Thyroid gland (tissue), 4 donors: Measurements from ENCODE around the gene SCN2B. TPM values are rescaled to one million over a fixed set of nuclear protein-coding genes. Genes with fewer than 3 reads are reported as not detected.
A peak's percentile ranks its signal among the peaks of the same experiment; 100 is the strongest.

Experiments used
- DNase-seq, 2 donors: peaks; one replicate each; pipeline ENCODE4 v3.0.0-alpha.2; 2019
- H3K27ac ChIP-seq, 3 donors: fragments of 200-600 bp; sonication (generic); 1 replicate in 2 of 3; 2 replicates in 1 of 3; pipeline ENCODE4 v1.5.1; 2016 to 2019; ENCODE audit warnings: mild to moderate bottlenecking in 1 of 3, moderate library complexity in 1 of 3
- H3K27me3 ChIP-seq: fragments of 200-600 bp; sonication (generic); one replicate; pipeline ENCODE4 v1.5.1; 2019
- H3K36me3 ChIP-seq, 2 donors: fragments of 200-600 bp; sonication (generic); one replicate each; pipeline ENCODE4 v1.5.1; 2016 to 2019
- H3K4me1 ChIP-seq, 2 donors: fragments of 200-600 bp; sonication (generic); one replicate each; pipeline ENCODE4 v1.5.1; 2017 to 2019
- H3K4me3 ChIP-seq, 3 donors: fragments of 200-600 bp; sonication (generic); replicated peaks in 1 of 3; 1 replicate in 2 of 3; 2 replicates in 1 of 3; pipeline ENCODE4 v1.5.1; 2016; ENCODE audit warnings: mild to moderate bottlenecking in 1 of 3
- H3K9me3 ChIP-seq: fragments of 200-600 bp; sonication (generic); one replicate; pipeline ENCODE4 v1.5.1; 2017
- POLR2A ChIP-seq, 2 donors: fragments of 450-650 bp; IDR thresholded peaks; one replicate each; pipeline ENCODE4 v1.6.1; 2017; ENCODE audit warnings: antibody characterized with exemption in 2 of 2, mild to moderate bottlenecking in 2 of 2, moderate library complexity in 1 of 2
- WGBS, 2 donors: methylation state at CpG; one replicate each; pipeline ENCODE4 v1.1.5; 2017; 5-methylcytosine and 5-hydroxymethylcytosine counted together
- intact Hi-C: fragments of 100-400 bp; cut with DNase I; formaldehyde crosslinking; loops from one replicate; pipeline ENCODE4 v1.15.1; 2023
- total RNA-seq, 4 donors: library from RNA; depleted of rRNA; stranded (reverse); fragments of >200 nt; gene quantifications; one replicate each; pipeline ENCODE4 v1.2.3, GENCODE V29; 2016
- TF ChIP-seq, protein P1 (sequence below), 6 experiments: fragments of 200-600 bp in 3 of 6; fragments of 450-650 bp in 3 of 6; sonication (generic) in 3 of 6; IDR thresholded peaks; one replicate each; pipeline ENCODE4 v1.5.1; 2016 to 2019; ENCODE audit warnings: antibody characterized with exemption in 6 of 6, mild to moderate bottlenecking in 2 of 6, inconsistent platforms in 1 of 6, moderate library complexity in 1 of 6

The SCN2B gene
- total RNA-seq, 4 donors from 2014 or later, result 0.13 to 0.83 (median 0.31) TPM

- Histone ChIP-seq H3K9me3 (no peaks in the 10 kb centered on the region), H3K27ac (peak overlapping the region in 1 of 3 donors; percentile 31), H3K36me3 (no peaks in the 10 kb centered on the region), H3K4me1 (peaks cover 0 to 7% of the 10 kb centered on the region in 2 donors), H3K4me3 (no peak overlapping the region), H3K27me3 (no peaks in the 10 kb centered on the region)
- WGBS, 2 donors, result 76% methylated on average over 11 of the region's 11 CpGs
- intact Hi-C loops, result no loop called here
- no peak for DNase-seq
- TF ChIP-seq, protein P1, sequence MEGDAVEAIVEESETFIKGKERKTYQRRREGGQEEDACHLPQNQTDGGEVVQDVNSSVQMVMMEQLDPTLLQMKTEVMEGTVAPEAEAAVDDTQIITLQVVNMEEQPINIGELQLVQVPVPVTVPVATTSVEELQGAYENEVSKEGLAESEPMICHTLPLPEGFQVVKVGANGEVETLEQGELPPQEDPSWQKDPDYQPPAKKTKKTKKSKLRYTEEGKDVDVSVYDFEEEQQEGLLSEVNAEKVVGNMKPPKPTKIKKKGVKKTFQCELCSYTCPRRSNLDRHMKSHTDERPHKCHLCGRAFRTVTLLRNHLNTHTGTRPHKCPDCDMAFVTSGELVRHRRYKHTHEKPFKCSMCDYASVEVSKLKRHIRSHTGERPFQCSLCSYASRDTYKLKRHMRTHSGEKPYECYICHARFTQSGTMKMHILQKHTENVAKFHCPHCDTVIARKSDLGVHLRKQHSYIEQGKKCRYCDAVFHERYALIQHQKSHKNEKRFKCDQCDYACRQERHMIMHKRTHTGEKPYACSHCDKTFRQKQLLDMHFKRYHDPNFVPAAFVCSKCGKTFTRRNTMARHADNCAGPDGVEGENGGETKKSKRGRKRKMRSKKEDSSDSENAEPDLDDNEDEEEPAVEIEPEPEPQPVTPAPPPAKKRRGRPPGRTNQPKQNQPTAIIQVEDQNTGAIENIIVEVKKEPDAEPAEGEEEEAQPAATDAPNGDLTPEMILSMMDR (IDR thresholded peaks at IDR 0.05), result no peak
- TF ChIP-seq POLR2A (IDR thresholded peaks at IDR 0.05), result no peak
Observed at GRCh38 chr11:118216621-118217481, 40.4 kb upstream of the SCN2B start.

DNA sequence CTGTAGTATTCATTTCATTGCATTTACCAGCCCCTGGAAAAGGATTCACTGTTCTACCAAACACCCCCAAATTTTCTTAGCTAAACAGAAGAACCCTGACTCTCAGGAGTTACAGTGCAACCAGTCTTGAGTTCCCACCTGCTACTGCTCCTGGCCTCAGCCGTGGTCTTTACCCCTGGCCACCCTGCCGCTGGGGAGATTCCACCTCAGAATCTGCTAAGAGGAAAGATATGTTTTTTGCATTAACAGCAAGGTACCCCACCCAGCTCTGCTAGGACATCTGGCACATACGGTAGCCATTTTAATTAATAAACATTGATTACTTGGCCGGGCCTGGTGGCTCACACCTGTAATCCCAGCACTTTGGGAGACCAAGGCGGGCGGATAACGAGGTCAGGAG is 39.3 kb upstream of the SCN2B start:
- DNase-seq, result no peak
- 93 to 97% methylated on average over 7 of the region's 7 CpGs for WGBS, 2 donors
- H3K9me3 ChIP-seq, result no peaks in the 10 kb centered on the region
- peaks cover 0 to 12% of the 10 kb centered on the region in 2 donors for H3K4me1 ChIP-seq
- TF ChIP-seq POLR2A (IDR thresholded peaks at IDR 0.05), result no peak
- TF ChIP-seq, protein P1 (IDR thresholded peaks at IDR 0.05), result no peak
- intact Hi-C loops, result no loop called here
- no peak overlapping the region for H3K4me3 ChIP-seq
- no peak overlapping the region for H3K27ac ChIP-seq
- no peaks in the 10 kb centered on the region for H3K27me3 ChIP-seq
- H3K36me3 ChIP-seq, result no peaks in the 10 kb centered on the region

DNA sequence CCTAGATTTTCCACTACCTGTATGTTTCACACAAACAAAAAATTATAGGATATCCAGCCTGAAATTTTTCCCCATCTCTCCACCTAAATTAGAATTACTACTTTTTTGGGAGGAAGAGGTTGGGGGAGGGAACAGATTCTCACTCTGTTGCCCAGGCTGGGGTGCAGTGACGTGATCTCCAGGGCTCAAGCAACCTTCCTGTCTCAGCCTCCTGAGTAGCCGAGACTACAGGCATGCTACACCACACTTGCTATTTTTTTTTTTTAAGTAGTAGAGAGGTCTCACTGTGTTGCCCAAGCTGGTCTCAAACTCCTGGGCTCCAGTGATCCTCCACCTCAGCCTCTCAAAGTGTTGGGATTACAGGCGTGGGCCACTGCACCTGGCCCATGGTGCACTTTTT is 38.8 kb upstream of the SCN2B start:
- DNase-seq, result no peak
- H3K4me3 ChIP-seq, result no peak overlapping the region
- no peaks in the 10 kb centered on the region for H3K27me3 ChIP-seq
- H3K27ac ChIP-seq, result no peak overlapping the region
- no peak for TF ChIP-seq POLR2A (IDR thresholded peaks at IDR 0.05)
- TF ChIP-seq, protein P1 (IDR thresholded peaks at IDR 0.05), result no peak
- 76 to 79% methylated on average over 3 of the region's 3 CpGs for WGBS, 2 donors
- intact Hi-C loops, result no loop called here
- peaks cover 0 to 14% of the 10 kb centered on the region in 2 donors for H3K4me1 ChIP-seq
- no peaks in the 10 kb centered on the region for H3K36me3 ChIP-seq
- no peaks in the 10 kb centered on the region for H3K9me3 ChIP-seq

DNA sequence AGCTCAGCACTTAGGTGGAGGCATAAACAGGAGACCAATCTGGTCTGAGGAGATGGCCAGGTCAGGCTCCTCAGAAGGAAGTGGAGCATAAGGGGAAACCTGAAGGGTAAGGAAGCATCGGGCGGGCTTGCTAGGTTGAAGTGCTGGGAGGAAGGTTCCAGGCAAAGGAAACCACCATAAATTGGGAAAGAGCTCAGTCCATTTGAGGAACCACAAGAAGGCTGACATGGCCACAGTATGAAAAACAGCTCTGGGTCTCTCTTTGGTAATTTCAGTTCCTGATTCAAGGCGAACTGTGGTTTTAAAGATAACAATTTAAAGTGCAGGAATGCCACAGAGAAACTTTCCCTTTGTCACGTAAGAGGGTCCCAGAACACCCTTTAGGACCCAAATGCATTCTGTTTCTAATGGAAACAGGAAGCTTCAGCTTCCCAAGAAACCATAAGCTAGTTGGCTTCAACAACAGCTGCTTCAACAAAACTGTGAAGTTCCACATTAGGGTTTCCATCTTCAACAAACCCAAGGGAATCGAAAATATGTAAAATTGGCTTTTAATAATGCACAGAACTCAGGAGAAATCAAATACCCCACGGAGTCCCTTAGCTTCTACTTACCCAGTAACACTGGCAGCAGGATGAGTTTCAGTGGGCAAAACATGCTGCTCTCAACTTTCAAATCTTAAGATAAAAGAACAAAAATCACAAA is 37.9 kb upstream of the SCN2B start:
- intact Hi-C loops, result no loop called here
- no peak for DNase-seq
- peaks cover 0 to 14% of the 10 kb centered on the region in 2 donors for H3K4me1 ChIP-seq
- H3K36me3 ChIP-seq, result no peaks in the 10 kb centered on the region
- no peaks in the 10 kb centered on the region for H3K27me3 ChIP-seq
- TF ChIP-seq POLR2A (IDR thresholded peaks at IDR 0.05), result no peak
- TF ChIP-seq, protein P1 (IDR thresholded peaks at IDR 0.05), result no peak
- WGBS, 2 donors, result 62 to 79% methylated on average over 6 of the region's 6 CpGs
- H3K9me3 ChIP-seq, result no peaks in the 10 kb centered on the region
- no peak overlapping the region for H3K27ac ChIP-seq
- H3K4me3 ChIP-seq, result no peak overlapping the region

GRCh38 chr11:118213781-118214180 is 37.3 kb upstream of the SCN2B start:
- H3K27ac ChIP-seq, result no peak overlapping the region
- H3K4me1 ChIP-seq, result peaks cover 0 to 14% of the 10 kb centered on the region in 2 donors
- intact Hi-C loops, result no loop called here
- no peaks in the 10 kb centered on the region for H3K27me3 ChIP-seq
- no peaks in the 10 kb centered on the region for H3K36me3 ChIP-seq
- TF ChIP-seq, protein P1 (IDR thresholded peaks at IDR 0.05), result no peak
- no peak for TF ChIP-seq POLR2A (IDR thresholded peaks at IDR 0.05)
- 87 to 92% methylated on average over 2 of the region's 2 CpGs for WGBS, 2 donors
- DNase-seq, result no peak
- no peaks in the 10 kb centered on the region for H3K9me3 ChIP-seq
- H3K4me3 ChIP-seq, result no peak overlapping the region
